Neuronal stem cell (in vitro differentiated cells): Measurements from ENCODE around the gene CAMK2N1.

Experiments used
- DNase-seq: peaks from one replicate; pipeline ENCODE4 v3.0.0-alpha.2; 2013; ENCODE audit warnings: low spot score
- H2AFZ ChIP-seq: one replicate; pipeline ENCODE4 v1.6.1; 2013; ENCODE audit warnings: mild to moderate bottlenecking, low read length, inconsistent platforms
- H2AK5ac ChIP-seq: 2 replicates; pipeline ENCODE4 v1.6.1; 2013; ENCODE audit warnings: low read depth, mild to moderate bottlenecking, inconsistent platforms, low read length, moderate library complexity, mixed read lengths
- H2BK120ac ChIP-seq: 2 replicates; pipeline ENCODE4 v1.6.1; 2013; ENCODE audit warnings: low read depth, mild to moderate bottlenecking, inconsistent platforms, low read length, moderate library complexity, mixed read lengths
- H2BK12ac ChIP-seq: one replicate; pipeline ENCODE4 v1.6.1; 2013; ENCODE audit warnings: low read length, inconsistent platforms
- H2BK15ac ChIP-seq: 2 replicates; pipeline ENCODE4 v1.6.1; 2013; ENCODE audit warnings: mild to moderate bottlenecking, low read length, inconsistent platforms, mixed read lengths
- H2BK5ac ChIP-seq: one replicate; pipeline ENCODE4 v1.6.1; 2013; ENCODE audit warnings: inconsistent platforms, mild to moderate bottlenecking, low read length, moderate library complexity
- H3K14ac ChIP-seq: one replicate; pipeline ENCODE4 v1.6.1; 2013; ENCODE audit warnings: low read length, inconsistent platforms
- H3K18ac ChIP-seq: 2 replicates; pipeline ENCODE4 v1.6.1; 2013; ENCODE audit warnings: low read length, inconsistent platforms
- H3K23ac ChIP-seq: 2 replicates; pipeline ENCODE4 v1.6.1; 2013; ENCODE audit warnings: low read depth, mild to moderate bottlenecking, mixed read lengths, low read length, inconsistent platforms; ENCODE audit not compliant: poor library complexity
- H3K27ac ChIP-seq: replicated peaks from 3 replicates; pipeline ENCODE4 v1.5.1; 2013; ENCODE audit warnings: low read length, inconsistent platforms
- H3K27me3 ChIP-seq, 3 experiments: 2 replicates each; pipeline ENCODE4 v1.6.1; 2013; ENCODE audit warnings: low read length in 3 of 3, mild to moderate bottlenecking in 2 of 3, inconsistent platforms in 1 of 3, low read depth in 1 of 3, mixed read lengths in 1 of 3, moderate library complexity in 1 of 3; ENCODE audit not compliant: control insufficient read depth in 3 of 3, insufficient read depth in 3 of 3
- H3K36me3 ChIP-seq, 2 donors: replicated peaks in 1 of 2; 2 replicates each; pipeline ENCODE4 v1.6.1; 2013; ENCODE audit warnings: low read length in 2 of 2; ENCODE audit not compliant: control insufficient read depth in 2 of 2, insufficient read depth in 2 of 2
- H3K4ac ChIP-seq: 2 replicates; pipeline ENCODE4 v1.6.1; 2013; ENCODE audit warnings: inconsistent platforms, mild to moderate bottlenecking, low read length, moderate library complexity
- H3K4me1 ChIP-seq, 2 donors: 1 replicate in 1 of 2; 2 replicates in 1 of 2; pipeline ENCODE4 v1.6.1; 2013; ENCODE audit warnings: low read length in 2 of 2, low read depth in 1 of 2; ENCODE audit not compliant: control insufficient read depth in 2 of 2, insufficient read depth in 1 of 2
- H3K4me2 ChIP-seq: one replicate; pipeline ENCODE4 v1.6.1; 2013; ENCODE audit warnings: mild to moderate bottlenecking, low read length, inconsistent platforms; ENCODE audit not compliant: insufficient read depth, poor library complexity, severe bottlenecking
- H3K4me3 ChIP-seq, 2 donors: 2 replicates each; pipeline ENCODE4 v1.5.1; 2013; ENCODE audit warnings: low read length in 2 of 2, mild to moderate bottlenecking in 2 of 2, inconsistent platforms in 1 of 2, moderate library complexity in 1 of 2
- H3K79me1 ChIP-seq: one replicate; pipeline ENCODE4 v1.6.1; 2013; ENCODE audit warnings: low read depth, mild to moderate bottlenecking, inconsistent platforms, low read length, moderate library complexity
- H3K9ac ChIP-seq: one replicate; pipeline ENCODE4 v1.6.1; 2013; ENCODE audit warnings: mild to moderate bottlenecking, low read depth, low read length, inconsistent platforms; ENCODE audit not compliant: poor library complexity
- H3K9me3 ChIP-seq, 2 donors: replicated peaks in 1 of 2; 2 replicates each; pipeline versions ENCODE3 to v1.6.1; 2013; ENCODE audit warnings: low read length in 2 of 2, mild to moderate bottlenecking in 2 of 2, inconsistent platforms in 1 of 2, low read depth in 1 of 2, mixed read lengths in 1 of 2, moderate library complexity in 1 of 2; ENCODE audit not compliant: control insufficient read depth in 2 of 2, insufficient read depth in 1 of 2
- H4K8ac ChIP-seq: one replicate; pipeline ENCODE4 v1.6.1; 2013; ENCODE audit warnings: low read depth, mild to moderate bottlenecking, inconsistent platforms, low read length, moderate library complexity
- H4K91ac ChIP-seq: one replicate; pipeline ENCODE4 v1.6.1; 2013; ENCODE audit warnings: low read length, low read depth, mild to moderate bottlenecking, inconsistent platforms; ENCODE audit not compliant: poor library complexity
- WGBS, 2 donors: extraction: QIAGEN DNeasy Blood & Tissue Kit; methylation state at CpG; one replicate each; pipeline ENCODE4 v1.1.7; 2013; ENCODE audit warnings: missing lambda C conversion rate in 2 of 2, mixed read lengths in 1 of 2; ENCODE audit not compliant: insufficient read length in 2 of 2, insufficient replicate concordance in 1 of 2; ENCODE audit errors: extremely low coverage in 2 of 2; 5-methylcytosine and 5-hydroxymethylcytosine counted together

Gene CAMK2N1

DNA sequence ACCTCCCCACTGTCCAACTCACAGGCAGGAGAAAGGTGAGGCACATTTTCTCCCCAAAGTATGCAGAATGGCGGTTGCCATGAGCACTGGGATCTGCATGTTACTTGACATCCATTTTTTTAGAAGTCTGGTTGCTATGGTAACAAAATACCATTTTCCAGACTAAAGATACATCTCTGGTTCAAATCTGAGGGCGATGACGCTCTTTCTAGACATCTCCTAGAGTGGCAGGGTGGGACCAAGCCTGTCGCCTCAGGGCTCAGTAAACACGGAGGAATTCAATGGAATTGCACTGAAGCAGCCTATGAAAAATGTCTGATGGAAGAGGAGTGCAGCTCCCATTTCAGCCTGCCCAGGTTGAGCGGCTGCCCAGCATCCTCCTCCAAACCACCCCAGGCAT is 44.9 kb upstream of the CAMK2N1 start:
- Histone ChIP-seq H3K14ac (no peak overlapping the region), H2BK5ac (no peak overlapping the region), H3K23ac (no peak overlapping the region), H3K27me3 (peaks cover 0 to 82% (median 2%) of the 10 kb centered on the region in 3 experiments), H2BK12ac (no peak overlapping the region), H3K36me3 (no peaks in the 10 kb centered on the region), H4K91ac (no peak overlapping the region), H2AFZ (no peak overlapping the region), H3K27ac (no peak overlapping the region), H2BK15ac (no peak overlapping the region), H3K4me2 (no peak overlapping the region), H2BK120ac (no peak overlapping the region), H2AK5ac (no peak overlapping the region), H3K4me3 (no peak overlapping the region), H3K4me1 (peaks cover 0 to 1% of the 10 kb centered on the region in 2 donors), H3K18ac (no peak overlapping the region), H3K9me3 (no peaks in the 10 kb centered on the region), H3K9ac (no peak overlapping the region), H3K79me1 (no peaks in the 10 kb centered on the region), H4K8ac (no peak overlapping the region), H3K4ac (no peak overlapping the region)
- no CpG with 5 or more reads among the region's 6 CpGs for WGBS, 2 donors
- no peak for DNase-seq

DNA sequence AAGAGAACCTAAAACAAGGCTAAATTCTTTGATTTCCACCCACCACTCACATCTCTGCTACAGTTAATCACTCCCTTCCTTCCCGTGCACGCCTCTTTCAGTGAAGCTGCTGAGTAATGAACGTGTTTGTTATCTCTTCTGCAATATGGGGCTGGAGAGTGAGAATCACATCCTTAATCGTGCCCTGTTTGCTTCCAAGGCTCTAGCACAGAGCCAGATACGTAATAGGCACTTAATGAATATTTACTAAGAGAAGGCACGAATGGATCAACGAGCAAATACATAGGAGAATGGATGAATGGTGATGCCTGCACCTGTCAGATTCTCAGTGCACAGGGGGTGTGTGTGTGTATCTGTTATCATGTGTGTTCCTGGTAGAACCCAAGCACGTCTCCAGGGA is 44.3 kb upstream of the CAMK2N1 start:
- H2BK5ac ChIP-seq = no peak overlapping the region
- H2BK15ac ChIP-seq = no peak overlapping the region
- H3K4me1 ChIP-seq = peaks cover 0 to 1% of the 10 kb centered on the region in 2 donors
- no peaks in the 10 kb centered on the region for H3K36me3 ChIP-seq
- peaks cover 0 to 77% (median 2%) of the 10 kb centered on the region in 3 experiments for H3K27me3 ChIP-seq
- H3K9ac ChIP-seq = no peak overlapping the region
- H4K91ac ChIP-seq = no peak overlapping the region
- no peak overlapping the region for H2BK12ac ChIP-seq
- H3K4ac ChIP-seq = no peak overlapping the region
- no peak overlapping the region for H3K27ac ChIP-seq
- H3K9me3 ChIP-seq = no peaks in the 10 kb centered on the region
- no peak overlapping the region for H2AK5ac ChIP-seq
- no peak overlapping the region for H3K4me3 ChIP-seq
- H3K23ac ChIP-seq = no peak overlapping the region
- DNase-seq = no peak
- H2AFZ ChIP-seq = no peak overlapping the region
- H3K79me1 ChIP-seq = no peaks in the 10 kb centered on the region
- no peak overlapping the region for H2BK120ac ChIP-seq
- H3K4me2 ChIP-seq = no peak overlapping the region
- no CpG with 5 or more reads among the region's 8 CpGs for WGBS, 2 donors
- H3K14ac ChIP-seq = no peak overlapping the region
- no peak overlapping the region for H4K8ac ChIP-seq
- no peak overlapping the region for H3K18ac ChIP-seq

DNA sequence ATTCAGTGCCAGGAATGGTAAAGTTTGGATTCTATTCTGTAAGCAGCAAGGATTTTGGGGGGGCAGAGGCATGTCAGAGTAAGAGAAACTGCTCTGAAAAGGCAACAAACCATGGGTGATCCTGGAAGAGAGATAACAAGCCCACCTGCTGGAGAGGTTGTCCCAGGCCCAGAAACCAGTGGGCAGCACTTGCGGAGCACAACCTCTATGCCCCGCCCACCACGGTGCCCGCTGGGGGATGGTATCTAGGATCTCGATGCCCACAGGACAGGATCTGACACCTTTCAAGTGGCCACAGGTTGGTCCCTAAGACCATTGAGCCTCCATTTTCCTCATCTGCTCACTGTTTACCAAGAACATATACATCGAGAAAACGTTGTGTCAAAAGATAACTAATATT is 42.2 kb upstream of the CAMK2N1 start:
- Histone ChIP-seq H3K4me2 (no peak overlapping the region), H2AK5ac (no peak overlapping the region), H2BK12ac (no peak overlapping the region), H3K23ac (no peak overlapping the region), H3K36me3 (no peaks in the 10 kb centered on the region), H2BK15ac (no peak overlapping the region), H3K9me3 (no peaks in the 10 kb centered on the region), H3K27ac (no peak overlapping the region), H3K14ac (no peak overlapping the region), H3K27me3 (peaks cover 0 to 62% (median 5%) of the 10 kb centered on the region in 3 experiments), H3K4me1 (no peaks in the 10 kb centered on the region), H4K91ac (no peak overlapping the region), H3K9ac (no peak overlapping the region), H3K18ac (no peak overlapping the region), H3K79me1 (no peaks in the 10 kb centered on the region), H2BK5ac (no peak overlapping the region), H4K8ac (no peak overlapping the region), H2AFZ (no peak overlapping the region), H3K4me3 (no peak overlapping the region), H2BK120ac (no peak overlapping the region), H3K4ac (no peak overlapping the region)
- no CpG with 5 or more reads among the region's 7 CpGs for WGBS, 2 donors
- no peak for DNase-seq

DNA sequence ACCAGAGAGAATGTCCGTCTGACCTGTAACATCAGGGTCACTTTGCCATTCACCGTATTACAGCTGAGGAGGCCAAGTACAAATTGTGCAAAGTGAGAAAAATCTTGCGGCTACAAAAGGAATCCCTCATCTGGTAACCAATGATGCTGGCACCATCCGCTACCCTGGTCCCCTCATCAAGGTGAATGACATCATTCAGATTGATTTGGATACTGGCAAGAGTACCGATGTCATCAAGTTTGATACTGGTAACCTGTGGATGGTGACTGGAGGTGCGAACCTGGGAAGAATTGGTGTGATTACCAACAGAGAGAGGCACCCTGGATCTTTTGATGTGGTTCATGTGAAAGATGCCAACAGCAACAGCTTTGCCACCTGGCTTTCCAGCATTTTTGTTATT is 40.3 kb upstream of the CAMK2N1 start:
- no peak overlapping the region for H3K18ac ChIP-seq
- H2BK5ac ChIP-seq = no peak overlapping the region
- H2BK120ac ChIP-seq = no peak overlapping the region
- H3K4me2 ChIP-seq = no peak overlapping the region
- no peak overlapping the region for H3K4ac ChIP-seq
- no peak overlapping the region for H3K27ac ChIP-seq
- H3K36me3 ChIP-seq = no peaks in the 10 kb centered on the region
- H2BK15ac ChIP-seq = no peak overlapping the region
- H3K27me3 ChIP-seq = peaks cover 0 to 51% (median 5%) of the 10 kb centered on the region in 3 experiments
- no peak overlapping the region for H3K4me3 ChIP-seq
- H3K9me3 ChIP-seq = no peaks in the 10 kb centered on the region
- no peak overlapping the region for H3K9ac ChIP-seq
- H3K79me1 ChIP-seq = no peaks in the 10 kb centered on the region
- no peak overlapping the region for H4K8ac ChIP-seq
- H3K14ac ChIP-seq = no peak overlapping the region
- no CpG with 5 or more reads among the region's 6 CpGs for WGBS, 2 donors
- DNase-seq = no peak
- no peak overlapping the region for H2BK12ac ChIP-seq
- no peak overlapping the region for H3K23ac ChIP-seq
- no peak overlapping the region for H2AK5ac ChIP-seq
- no peak overlapping the region for H2AFZ ChIP-seq
- H3K4me1 ChIP-seq = no peaks in the 10 kb centered on the region
- no peak overlapping the region for H4K91ac ChIP-seq
